Neural cell (in vitro differentiated cells): ENCODE measurements around the gene KRTAP5-9. TPM values are rescaled to one million over a fixed set of nuclear protein-coding genes. Genes with fewer than 3 reads are reported as not detected.
"Not testable (repeated sequence)": the region's sequence is repeated elsewhere in the genome, so short reads cannot be mapped to it uniquely, and the experiment has no call there.

ENCODE experiments used
- H2AFZ ChIP-seq: fragments of 200-600, 300-800 bp; sonication (generic), shearing (Covaris generic); 2 replicates; pipeline ENCODE4 v1.6.0; 2014; ENCODE audit warnings: low read depth, mild to moderate bottlenecking, antibody characterized with exemption, low read length, moderate library complexity
- H3F3A ChIP-seq: fragments of 200-600 bp; shearing (Covaris generic); 2 replicates; pipeline ENCODE4 v1.6.1; 2016; ENCODE audit warnings: mild to moderate bottlenecking, moderate library complexity, mixed read lengths, antibody characterized with exemption, low read length; ENCODE audit not compliant: insufficient read depth, poor library complexity, severe bottlenecking
- H3K27ac ChIP-seq: fragments of 200-600, 300-800 bp; sonication (generic), shearing (Covaris generic); 2 replicates; pipeline ENCODE4 v1.5.1; 2014; ENCODE audit warnings: mild to moderate bottlenecking, low read length, moderate library complexity
- H3K27me3 ChIP-seq: fragments of 300-800, 200-600 bp; sonication (generic), shearing (Covaris generic); 2 replicates; pipeline ENCODE4 v1.6.0; 2014; ENCODE audit warnings: mild to moderate bottlenecking, low read depth, low read length, moderate library complexity; ENCODE audit not compliant: insufficient read depth
- H3K36me3 ChIP-seq: fragments of 300-800, 200-600 bp; sonication (generic), shearing (Covaris generic); 2 replicates; pipeline ENCODE4 v1.5.1; 2014; ENCODE audit warnings: mild to moderate bottlenecking, antibody characterized with exemption, low read length, moderate library complexity; ENCODE audit not compliant: insufficient read depth
- H3K4me2 ChIP-seq: fragments of 300-800, 200-600 bp; sonication (generic), shearing (Covaris generic); 2 replicates; pipeline ENCODE4 v1.6.0; 2014; ENCODE audit warnings: mild to moderate bottlenecking, low read length
- H3K4me3 ChIP-seq: fragments of 300-800, 200-600 bp; sonication (generic), shearing (Covaris generic); 2 replicates; pipeline ENCODE4 v1.5.1; 2014; ENCODE audit warnings: mild to moderate bottlenecking, low read length, moderate library complexity
- H3K79me2 ChIP-seq: fragments of 200-600 bp; shearing (Covaris generic); replicated peaks from 2 replicates; pipeline ENCODE4 v1.6.0; 2014; ENCODE audit warnings: mild to moderate bottlenecking, low read length, moderate library complexity; ENCODE audit not compliant: insufficient read depth
- H3K9ac ChIP-seq: fragments of 300-800, 200-600 bp; sonication (generic), shearing (Covaris generic); 2 replicates; pipeline ENCODE4 v1.6.1; 2016; ENCODE audit warnings: mild to moderate bottlenecking, low read length, mixed read lengths
- H3K9me2 ChIP-seq: fragments of 200-600 bp; shearing (Covaris generic); 2 replicates; pipeline ENCODE4 v1.6.1; 2016; ENCODE audit warnings: mild to moderate bottlenecking, low read length, mixed read lengths; ENCODE audit not compliant: insufficient read depth
- H3K9me3 ChIP-seq: fragments of 200-600, 300-800 bp; sonication (generic), shearing (Covaris generic); 2 replicates; pipeline ENCODE4 v1.6.1; 2016; ENCODE audit warnings: mild to moderate bottlenecking, mixed run types, low read length, moderate library complexity, mixed read lengths
- H4K20me1 ChIP-seq: fragments of 200-600 bp; shearing (Covaris generic); 2 replicates; pipeline ENCODE4 v1.6.1; 2016; ENCODE audit warnings: mild to moderate bottlenecking, mixed run types; ENCODE audit not compliant: insufficient read depth
- CTCF ChIP-seq: fragments of 450-650 bp; IDR thresholded peaks from 2 replicates; pipeline ENCODE4 v1.5.1; 2014; ENCODE audit warnings: antibody characterized with exemption, mild to moderate bottlenecking, moderate library complexity; ENCODE audit not compliant: poor library complexity, severe bottlenecking
- EP300 ChIP-seq: fragments of 450-650 bp; conservative IDR thresholded peaks from 2 replicates; pipeline ENCODE4 v1.6.1; 2014; ENCODE audit warnings: antibody characterized with exemption, mild to moderate bottlenecking, moderate library complexity; ENCODE audit not compliant: poor library complexity, severe bottlenecking
- EZH2 ChIP-seq: fragments of 200-600, 300-800 bp; shearing (Covaris generic), sonication (generic); IDR thresholded peaks from 2 replicates; pipeline ENCODE4 v1.6.1; 2014; ENCODE audit warnings: antibody characterized with exemption, low read length, borderline replicate concordance, mild to moderate bottlenecking; ENCODE audit not compliant: insufficient read depth, poor library complexity, severe bottlenecking
- MXI1 ChIP-seq: fragments of 450-650 bp; conservative IDR thresholded peaks from 2 replicates; pipeline ENCODE4 v1.6.1; 2014; ENCODE audit warnings: antibody characterized with exemption, mild to moderate bottlenecking; ENCODE audit not compliant: poor library complexity, severe bottlenecking
- POLR2AphosphoS5 ChIP-seq: IDR thresholded peaks from 2 replicates; pipeline ENCODE4 v1.6.1; 2012
- RAD21 ChIP-seq: fragments of 450-650 bp; conservative IDR thresholded peaks from 2 replicates; pipeline ENCODE4 v1.6.1; 2014; ENCODE audit warnings: antibody characterized with exemption, mild to moderate bottlenecking, moderate library complexity
- REST ChIP-seq: IDR thresholded peaks from 2 replicates; pipeline ENCODE4 v1.6.1; 2012; ENCODE audit warnings: borderline replicate concordance
- SMC3 ChIP-seq: fragments of 450-650 bp; conservative IDR thresholded peaks from 2 replicates; pipeline ENCODE4 v1.6.1; 2014; ENCODE audit warnings: antibody characterized with exemption, mild to moderate bottlenecking, moderate library complexity; ENCODE audit not compliant: poor library complexity
- TAF1 ChIP-seq: IDR thresholded peaks from 2 replicates; pipeline ENCODE4 v1.6.1; 2012; ENCODE audit warnings: low read depth
- polyA plus RNA-seq: library from polyadenylated mRNA; depleted of rRNA; stranded (reverse); fragments of >200 nt; gene quantifications from 2 replicates; pipeline ENCODE4 v1.2.3, GENCODE V29; 2014

Gene KRTAP5-9
- polyA plus RNA-seq, 1 donor from 2014 or later: not detected

- no peak within 1 kb of the TSS for H3K4me3 ChIP-seq
- no peaks in the 10 kb centered on the region for H3F3A ChIP-seq
- H3K27ac ChIP-seq: no peak within 1 kb of the TSS
- no peak within 1 kb of the TSS for H3K4me2 ChIP-seq
- H2AFZ ChIP-seq: no peak within 1 kb of the TSS
- H3K9me3 ChIP-seq: no peaks in the 10 kb centered on the region
- no peaks in the 10 kb centered on the region for H3K27me3 ChIP-seq
- TF ChIP-seq CTCF (no peak), MXI1 (no peak), RAD21 (no peak), SMC3 (no peak), EZH2 (no peak), POLR2AphosphoS5 (no peak), REST (no peak), TAF1 (no peak), EP300 (no peak)
- H4K20me1 ChIP-seq: no peaks in the 10 kb centered on the region
- H3K9me2 ChIP-seq: no peaks in the 10 kb centered on the region
- no peaks in the 10 kb centered on the region for H3K36me3 ChIP-seq
- no peaks in the 10 kb centered on the region for H3K79me2 ChIP-seq
- no peak within 1 kb of the TSS for H3K9ac ChIP-seq
Observed at GRCh38 chr11:71582309-71582895, 34.2 kb downstream of the KRTAP5-9 start, which contains the start of gene KRTAP5-11. Gene KRTAP5-11, minus strand, starts transcription at chr11:71582875. Its CDS starts 38 bp downstream, at chr11:71582837.

GRCh38 chr11:71582969-71583368, 34.7 kb downstream of the KRTAP5-9 start:
- H3K9me3 ChIP-seq, H3K4me3 ChIP-seq, H3K9me2 ChIP-seq, H3F3A ChIP-seq, H3K4me2 ChIP-seq, H3K36me3 ChIP-seq, H2AFZ ChIP-seq, H3K79me2 ChIP-seq, H3K27ac ChIP-seq, H3K9ac ChIP-seq, H4K20me1 ChIP-seq, H3K27me3 ChIP-seq: not testable (repeated sequence)

DNA sequence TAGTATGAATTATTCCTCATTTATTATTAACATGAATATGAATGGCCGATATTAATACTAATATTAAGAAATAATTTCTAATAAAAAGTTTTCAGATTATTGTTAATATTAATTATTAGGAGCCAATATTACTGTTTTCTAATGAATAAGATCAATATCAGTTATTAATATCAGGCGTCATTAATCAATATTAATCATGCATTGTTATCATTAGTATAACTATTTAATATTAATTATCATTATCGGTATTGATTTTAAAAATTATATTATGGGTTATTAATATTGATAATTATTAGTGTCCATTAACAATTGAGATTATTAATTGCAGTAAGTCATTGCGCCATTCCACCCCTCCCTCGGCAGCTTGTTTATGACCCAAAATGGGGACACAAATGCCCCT, 37.5 kb downstream of the KRTAP5-9 start:
- H2AFZ ChIP-seq: not testable (repeated sequence)

GRCh38 chr11:71588314-71588713, 40.1 kb downstream of the KRTAP5-9 start:
- not testable (repeated sequence) for H3K36me3 ChIP-seq, H3K27me3 ChIP-seq, H3K9me3 ChIP-seq, H3K4me2 ChIP-seq, H3K4me3 ChIP-seq, H4K20me1 ChIP-seq, H3K79me2 ChIP-seq, H3K9ac ChIP-seq, H3K9me2 ChIP-seq, H3K27ac ChIP-seq, H3F3A ChIP-seq, H2AFZ ChIP-seq

More for the DNA sequence above, 37.5 kb downstream of the KRTAP5-9 start:
- H3F3A ChIP-seq, H3K27me3 ChIP-seq, H3K4me3 ChIP-seq, H3K9ac ChIP-seq, H4K20me1 ChIP-seq, H3K27ac ChIP-seq, H3K9me2 ChIP-seq, H3K4me2 ChIP-seq, H3K9me3 ChIP-seq, H3K79me2 ChIP-seq, H3K36me3 ChIP-seq: not testable (repeated sequence)

DNA sequence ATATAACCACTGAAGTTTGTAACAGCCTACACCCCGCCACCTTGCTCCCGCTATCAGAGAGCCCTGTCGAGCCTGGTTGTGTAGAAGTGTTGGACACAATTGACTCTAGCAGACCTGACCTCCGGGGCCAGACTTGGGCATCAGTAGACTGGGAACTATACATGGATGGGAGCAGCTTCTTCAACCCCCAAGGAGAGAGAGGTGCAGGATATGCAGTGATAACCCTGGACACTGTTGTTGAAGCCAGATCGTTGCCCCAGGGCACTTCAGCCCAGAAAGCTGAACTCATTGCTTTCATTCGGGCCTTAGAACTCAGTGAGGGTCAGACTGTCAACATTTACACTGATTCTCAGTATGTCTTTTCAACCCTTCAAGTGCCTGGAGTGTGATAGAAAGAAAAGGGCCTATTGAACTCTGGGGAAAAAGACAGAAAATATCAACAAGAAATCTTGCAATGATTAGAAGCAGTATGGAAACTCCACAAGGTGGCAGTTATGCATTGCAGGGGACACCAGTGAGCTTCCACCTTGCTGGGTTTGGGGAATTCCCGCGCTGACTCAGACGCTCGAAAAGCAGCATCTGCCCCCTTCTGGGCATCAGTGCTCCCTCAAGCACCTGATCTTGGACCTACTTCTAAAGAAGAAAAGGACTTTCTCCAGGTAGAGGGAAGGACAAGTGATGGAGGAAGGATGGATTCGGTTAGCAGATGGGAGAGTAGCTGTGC, 40.8 kb downstream of the KRTAP5-9 start:
- H4K20me1 ChIP-seq, H3K27ac ChIP-seq, H2AFZ ChIP-seq, H3K9me3 ChIP-seq, H3K27me3 ChIP-seq, H3K4me3 ChIP-seq, H3K79me2 ChIP-seq, H3F3A ChIP-seq, H3K4me2 ChIP-seq, H3K9ac ChIP-seq, H3K9me2 ChIP-seq, H3K36me3 ChIP-seq: not testable (repeated sequence)
